CD4-positive, alpha-beta T cell treated with Interleukin-21 for 1 hour (primary cell): ENCODE results near the gene TK1.

Source experiments
- DNase-seq: peaks from one replicate; pipeline ENCODE4 v3.0.0-alpha.2; 2020

TK1 gene

DNA sequence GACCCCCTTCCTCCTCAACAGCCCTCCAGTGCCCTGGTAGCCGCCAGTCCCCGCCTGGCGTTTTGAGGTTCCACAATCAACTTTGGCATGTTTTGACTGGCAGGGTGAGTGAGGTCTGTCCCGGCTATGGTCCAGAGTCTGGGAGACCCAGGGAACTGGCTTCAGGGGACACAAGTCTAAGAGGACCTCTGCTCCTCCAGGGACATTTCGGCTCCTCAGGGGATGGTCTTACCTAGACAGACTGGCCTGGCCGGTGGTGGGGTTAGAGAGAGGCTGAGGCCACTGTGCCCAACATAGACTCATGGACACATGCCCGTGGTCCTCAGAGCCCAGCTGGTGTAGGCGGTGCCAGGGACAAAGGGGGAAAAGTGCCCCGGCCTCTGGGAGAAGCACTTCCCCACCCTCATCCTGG lies 54.1 kb downstream of the TK1 start:
- no peak for DNase-seq

DNA sequence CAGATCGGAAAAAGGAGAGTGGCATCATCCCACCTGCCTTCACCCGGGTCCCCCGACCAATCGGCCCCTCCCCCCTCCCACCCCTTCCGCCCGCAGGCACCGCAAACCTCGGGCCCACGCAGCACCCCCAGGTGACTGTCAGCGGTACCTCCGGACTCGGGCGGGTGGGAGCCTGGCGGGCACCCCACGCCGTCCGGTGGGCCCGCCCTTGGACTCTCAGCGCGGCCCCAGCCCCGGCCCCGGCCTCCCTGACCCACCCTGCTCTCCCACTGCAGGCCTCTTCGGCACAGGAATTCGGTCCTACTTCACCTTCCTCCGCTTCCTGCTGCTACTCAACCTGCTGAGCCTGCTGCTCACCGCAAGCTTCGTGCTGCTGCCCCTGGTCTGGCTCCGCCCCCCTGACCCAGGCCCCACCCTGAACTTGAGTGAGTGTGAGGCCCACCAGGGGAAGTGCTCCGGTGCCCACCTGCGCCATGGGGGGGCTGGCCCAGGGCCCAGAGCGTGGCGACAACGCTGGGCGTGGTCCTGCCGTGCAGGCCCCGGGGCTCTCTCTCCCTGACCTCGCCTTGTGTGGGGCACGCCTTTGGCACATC lies 54.7 kb downstream of the TK1 start:
- DNase-seq, result peak; percentile 82

DNA sequence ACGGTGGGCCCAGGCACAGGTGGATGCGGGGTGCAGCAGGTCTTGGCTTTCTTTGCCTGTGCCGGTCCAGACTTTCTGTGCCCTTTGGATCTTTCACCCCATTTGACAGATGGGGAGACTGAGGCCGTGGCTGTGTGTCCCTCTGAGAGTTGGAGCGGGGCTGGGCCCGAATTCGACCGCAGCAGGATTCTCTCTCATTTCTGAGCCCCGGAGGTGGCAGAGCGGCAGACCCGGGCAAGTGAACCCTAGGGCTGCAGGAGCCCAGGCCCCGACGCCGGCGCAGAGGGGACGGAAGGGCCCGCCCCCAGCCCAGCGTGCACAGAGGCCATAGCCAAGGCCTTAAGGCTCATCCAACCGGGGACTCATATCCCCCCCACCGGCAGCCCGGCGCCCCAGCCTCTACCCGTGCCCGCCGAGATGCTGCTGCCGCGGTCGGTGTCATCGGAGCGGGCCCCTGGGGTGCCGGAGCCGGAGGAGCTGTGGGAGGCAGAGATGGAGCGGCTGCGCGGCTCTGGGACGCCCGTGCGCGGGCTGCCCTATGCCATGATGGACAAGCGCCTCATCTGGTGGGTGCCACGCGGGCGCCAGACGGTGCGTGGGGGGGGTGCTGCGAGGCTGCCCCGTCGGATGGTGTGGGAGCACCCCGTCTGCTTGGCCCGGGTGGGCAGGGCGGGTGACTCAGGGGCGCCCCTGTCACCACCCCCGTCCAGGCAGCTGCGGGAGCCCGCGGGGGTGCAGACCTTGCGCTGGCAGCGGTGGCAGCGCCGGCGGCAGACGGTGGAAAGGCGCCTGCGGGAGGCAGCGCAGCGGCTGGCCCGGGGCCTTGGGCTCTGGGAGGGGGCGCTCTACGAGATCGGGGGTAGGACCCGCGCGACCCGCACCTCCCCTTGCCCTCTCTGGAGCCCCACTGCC lies 55.4 kb downstream of the TK1 start:
- DNase-seq, result no peak

DNA sequence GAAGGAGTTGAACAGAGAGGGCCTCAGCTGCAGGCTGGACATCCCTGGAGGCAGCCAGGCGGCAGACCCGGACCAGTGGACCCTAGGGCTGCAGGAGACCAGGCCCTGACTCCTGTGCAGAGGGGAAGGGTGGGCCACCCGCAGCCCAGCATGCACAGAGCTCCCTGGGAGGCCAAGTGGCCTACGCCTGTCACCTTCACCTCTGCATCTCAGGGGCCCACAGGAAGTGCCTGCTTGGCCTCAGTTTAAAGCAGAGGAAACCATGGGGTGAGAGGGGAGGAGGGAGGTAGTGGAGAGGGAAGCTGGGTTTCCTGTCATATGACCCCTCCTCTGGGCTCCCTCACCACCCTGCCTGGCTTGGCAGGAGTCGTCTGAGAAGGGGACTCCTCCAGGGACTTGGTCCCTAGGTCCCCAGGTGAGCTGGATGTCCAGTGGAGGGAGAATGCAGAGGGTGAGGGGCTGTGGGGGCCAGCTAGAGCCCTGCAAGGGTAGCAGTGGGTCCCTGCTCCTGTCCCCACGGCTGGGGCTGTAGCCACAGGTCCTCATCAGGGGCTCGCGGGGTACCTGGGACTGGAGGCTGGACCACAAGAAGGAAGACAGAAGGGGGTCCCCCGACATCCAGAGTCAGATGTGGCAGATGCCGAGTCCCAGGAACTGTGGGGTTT lies 56.3 kb downstream of the TK1 start, which contains the start of gene TMC8:
Gene TMC8, plus strand, starts transcription at position 335 of the 665 bp plus-strand sequence. CDS start 818 bp downstream, outside the sequence.
- DNase-seq, result peak; percentile 91

DNA sequence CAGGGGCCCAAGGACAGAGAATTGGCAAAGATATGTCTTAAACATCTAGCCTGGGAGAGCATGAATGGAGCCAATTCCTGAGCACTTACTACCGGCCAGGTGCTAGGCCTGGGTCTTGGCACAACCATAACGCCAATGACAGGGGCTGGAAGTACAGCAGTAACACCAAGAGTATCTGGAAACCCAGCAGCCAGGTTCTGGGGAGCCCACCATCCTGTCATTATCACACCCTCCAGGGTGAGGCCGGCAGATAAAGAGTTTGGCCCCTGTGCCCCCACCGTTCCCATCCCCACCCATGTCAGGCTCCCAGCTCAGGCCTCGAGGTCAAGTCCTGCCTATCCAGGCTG lies 56.8 kb downstream of the TK1 start:
- DNase-seq, result no peak

DNA sequence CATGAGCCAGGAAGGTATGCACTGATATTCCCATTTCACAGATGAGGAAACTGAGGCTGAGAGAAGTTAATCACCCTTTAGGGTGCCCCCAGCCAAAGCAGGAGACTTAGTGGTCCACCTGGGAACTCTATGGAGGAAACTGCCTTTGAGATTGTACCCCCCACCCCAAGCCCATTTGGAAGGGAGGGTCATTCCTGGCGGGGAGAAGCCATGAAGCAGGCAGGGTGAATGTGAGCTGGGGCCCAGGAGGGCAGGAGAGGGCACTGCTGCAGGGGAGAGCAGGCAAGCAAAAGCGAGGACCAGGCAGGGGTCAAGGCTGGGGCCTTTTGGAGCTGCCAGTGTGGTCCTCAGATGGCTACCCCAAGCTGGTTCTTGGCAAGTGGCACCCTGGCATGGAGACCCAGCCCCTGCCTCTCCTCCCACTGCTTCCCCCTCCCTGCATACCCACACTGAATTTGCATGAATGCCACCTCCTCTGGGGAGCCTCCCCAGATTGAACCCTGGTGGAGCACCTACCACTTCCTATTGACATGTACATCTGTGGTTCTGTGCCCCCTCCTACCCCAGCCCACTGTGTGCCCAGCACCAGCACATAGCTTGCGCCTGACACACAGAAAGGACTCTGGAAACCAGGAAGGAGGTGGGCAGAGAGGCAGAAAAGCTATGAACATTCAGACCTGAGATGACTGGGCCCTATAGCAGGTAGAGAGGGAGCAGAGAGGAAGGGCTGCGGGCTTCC lies 57.3 kb downstream of the TK1 start:
- DNase-seq, result peak; percentile 61

DNA sequence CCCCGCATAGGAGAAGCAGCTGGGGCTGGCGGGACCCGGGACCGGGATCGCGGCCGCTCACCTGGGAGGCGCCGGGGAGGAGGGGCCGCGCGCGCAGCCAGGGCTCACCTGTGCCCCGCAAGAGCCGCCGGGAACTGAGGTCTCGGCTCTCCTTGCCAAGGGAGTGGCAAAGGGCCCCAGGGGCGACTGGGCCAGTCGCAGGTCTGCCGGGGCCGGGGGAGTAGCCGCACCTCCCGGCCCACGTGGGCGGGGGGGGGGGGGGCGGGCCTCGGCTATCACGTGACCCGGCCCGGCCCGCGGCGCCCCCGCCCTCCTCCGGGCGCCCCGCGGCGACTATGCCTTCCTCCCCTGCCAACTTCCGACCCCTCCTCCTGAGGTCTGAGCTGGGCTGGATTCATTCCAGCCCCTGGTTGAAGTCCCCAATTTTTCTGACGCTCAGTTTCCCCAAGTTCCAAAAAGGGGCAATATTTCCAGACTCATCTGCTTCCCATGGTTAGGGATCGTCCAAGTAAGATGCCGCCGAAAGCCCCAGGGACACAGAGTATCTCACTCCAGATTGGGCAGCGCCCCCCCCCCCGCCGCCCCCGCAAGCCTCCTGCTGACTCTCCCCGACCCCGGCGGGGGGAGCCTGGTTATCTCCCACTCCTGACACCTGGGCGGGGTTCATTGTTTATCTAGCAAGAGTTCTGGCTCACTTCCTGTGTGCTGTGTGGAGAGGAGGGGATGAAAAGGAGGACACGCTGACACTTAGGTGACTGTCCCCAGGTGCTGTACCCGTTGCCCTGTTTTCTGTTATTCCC lies 58.1 kb downstream of the TK1 start, which contains the start of gene TMC6:
Gene TMC6, minus strand, starts transcription at position 205 of the 800 bp plus-strand sequence. CDS start 1,923 bp downstream, outside the sequence.
- peak; percentile 80 for DNase-seq

DNA sequence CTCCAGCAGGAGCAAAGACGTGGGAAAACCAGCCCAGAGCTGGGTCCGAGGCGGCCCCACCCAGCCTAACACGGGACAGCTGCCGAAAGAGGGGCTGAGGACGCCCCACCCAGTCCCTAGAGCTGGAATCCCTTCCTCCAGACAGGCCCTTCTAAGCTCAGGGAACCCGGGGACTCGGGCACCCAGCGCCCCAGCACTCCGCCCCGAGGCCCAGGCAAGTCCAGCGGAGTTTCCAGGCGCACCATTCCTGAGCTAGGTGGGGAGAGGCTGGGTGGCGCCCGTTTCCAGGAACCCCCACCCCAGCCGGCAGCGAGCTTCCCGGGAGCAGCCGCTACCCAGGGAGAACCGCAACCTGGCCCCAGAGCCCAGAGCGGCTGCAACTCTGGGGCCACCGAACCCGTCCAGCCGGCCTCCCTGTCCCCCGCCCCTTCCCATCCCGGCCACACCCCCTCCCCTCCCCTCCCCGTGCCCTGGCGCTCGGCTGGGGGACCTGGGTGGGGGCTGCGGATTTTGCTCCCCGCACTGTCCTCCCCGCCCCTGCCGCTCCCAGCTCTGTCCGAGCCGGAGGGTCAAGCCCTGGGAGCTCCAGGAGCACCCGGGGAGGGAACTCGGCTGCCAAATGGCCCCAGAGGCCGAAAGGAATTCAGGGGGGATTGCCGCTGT lies 58.8 kb downstream of the TK1 start:
- DNase-seq, result no peak

DNA sequence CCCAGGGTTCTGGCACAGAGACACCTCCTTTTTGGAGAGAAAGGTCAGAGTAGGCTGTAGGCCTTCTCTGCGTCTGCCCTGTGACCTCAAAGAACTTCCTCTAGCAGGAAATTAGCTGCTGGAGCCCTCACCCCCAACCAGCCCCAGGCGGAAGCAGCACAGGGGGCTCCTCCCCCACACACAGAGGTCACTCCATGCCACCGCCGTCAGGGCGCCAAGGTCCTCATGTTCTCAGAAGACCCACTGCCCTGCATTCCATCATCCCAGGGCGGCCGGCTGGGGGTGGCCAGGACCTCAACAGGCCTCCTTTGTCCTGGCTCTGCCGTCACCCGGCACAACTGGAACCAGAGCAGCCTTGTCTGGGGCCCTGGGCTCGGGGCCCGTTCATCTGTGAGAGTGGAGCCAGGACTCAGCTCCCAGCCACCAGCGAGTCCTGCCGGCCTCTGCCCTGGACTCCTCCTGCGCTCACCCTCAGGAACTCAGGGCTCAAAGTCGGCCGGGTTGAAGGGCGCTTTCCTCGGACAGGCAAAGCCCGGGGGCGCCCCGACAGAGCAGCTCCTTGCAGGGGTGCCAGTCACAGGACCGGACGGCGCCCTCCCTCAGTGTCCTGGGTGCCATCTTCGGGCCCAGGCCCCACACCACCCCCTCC lies 59.5 kb downstream of the TK1 start:
- peak; percentile 81 for DNase-seq

DNA sequence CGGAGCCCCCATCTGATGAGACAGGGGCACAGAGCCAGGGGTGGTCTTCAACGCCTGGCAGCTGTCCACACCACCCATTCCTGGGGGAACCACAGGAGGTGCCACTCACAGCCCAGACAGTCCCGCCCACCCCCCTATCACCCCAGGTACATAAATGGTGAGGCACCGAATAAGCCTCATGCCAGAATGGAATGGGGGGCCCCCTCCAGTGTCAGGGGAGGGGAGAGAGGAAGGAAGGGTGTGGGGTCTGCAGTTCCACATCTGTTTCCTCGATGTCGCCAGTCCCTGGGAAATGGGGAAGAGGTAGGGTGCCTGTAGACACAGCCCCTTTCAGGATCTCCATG lies 60.0 kb downstream of the TK1 start:
- DNase-seq, result no peak

DNA sequence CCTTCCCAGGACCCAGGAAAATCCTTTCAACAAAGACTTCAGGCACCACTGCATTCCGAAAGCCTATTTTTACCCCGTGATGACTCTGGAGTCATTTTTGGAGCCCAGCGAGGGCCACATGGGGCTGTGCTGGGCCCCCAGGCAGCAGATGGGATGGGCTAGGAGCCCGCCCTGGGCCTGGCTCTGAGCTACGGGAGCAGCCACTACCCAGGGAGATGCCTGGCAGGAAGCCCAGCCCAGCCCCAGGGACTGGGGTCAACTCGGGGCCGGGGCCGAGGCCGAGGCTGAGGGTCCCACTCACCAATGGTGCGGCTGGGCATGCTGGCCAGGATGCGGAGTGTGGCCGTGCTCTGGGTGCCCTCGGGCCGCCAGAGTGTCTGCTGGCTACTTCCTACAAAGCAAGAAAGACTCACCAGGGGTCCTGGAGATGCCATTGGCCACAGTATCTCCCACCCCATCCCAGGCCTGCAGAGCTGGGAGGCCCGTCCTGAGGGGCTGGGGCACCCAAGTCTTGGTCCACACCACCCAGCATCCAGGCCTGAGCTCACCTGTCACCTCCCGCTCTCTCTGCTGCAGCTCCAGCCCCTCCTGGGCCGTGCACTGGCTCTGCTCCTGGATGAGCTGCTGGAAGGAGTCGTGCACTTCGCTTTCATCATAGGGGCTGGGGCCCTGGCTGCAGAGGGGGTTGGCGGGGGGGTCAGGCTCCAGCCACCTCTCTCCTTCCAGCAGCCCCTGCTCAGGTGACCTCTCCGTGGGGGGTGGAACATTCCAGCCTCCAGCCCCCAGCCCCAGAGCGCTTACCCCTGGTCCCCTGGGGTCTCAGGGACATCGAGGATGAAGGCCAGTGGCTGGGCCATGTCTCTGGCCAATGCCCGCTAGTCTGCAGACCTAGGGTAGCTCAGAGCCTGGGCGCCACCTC lies 60.6 kb downstream of the TK1 start:
- no peak for DNase-seq

DNA sequence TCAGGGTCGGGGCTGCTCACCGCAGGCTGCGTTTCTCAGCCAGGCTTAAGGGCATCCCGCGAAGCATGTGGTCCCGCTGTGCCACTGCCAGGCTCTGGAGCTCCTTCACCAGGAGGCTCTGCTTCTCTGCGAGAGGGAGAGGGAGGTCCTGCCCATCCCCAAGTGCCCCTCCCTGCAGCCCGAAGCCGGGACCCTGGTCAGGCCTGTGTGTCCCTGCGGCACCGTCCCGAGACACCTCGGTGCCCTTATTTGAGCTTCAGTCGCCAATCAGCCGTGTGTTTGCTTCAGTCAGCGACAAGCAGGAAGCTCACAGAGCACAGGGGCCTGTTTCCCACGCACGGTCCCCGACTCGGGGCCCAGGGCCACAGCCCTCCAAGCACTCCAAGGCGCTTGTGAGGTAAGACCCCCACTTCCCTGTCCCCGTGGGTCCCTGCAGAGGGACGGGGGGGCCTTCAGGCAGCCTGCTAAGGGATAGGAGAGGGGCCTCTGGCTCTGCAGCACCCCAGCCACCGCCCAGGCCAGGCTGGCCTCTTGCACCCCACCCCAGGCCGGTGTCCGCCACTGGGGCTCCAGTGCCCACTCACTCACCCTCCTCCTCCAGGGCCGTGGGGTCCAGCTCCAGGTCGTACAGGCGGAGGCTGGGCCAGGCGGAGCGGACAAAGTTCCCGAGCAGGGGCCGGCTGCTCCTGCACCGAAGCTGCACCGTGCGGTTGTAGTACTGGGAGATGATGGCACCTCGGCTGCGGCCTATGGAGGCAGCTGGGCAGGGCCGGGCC lies 61.5 kb downstream of the TK1 start:
- DNase-seq, result no peak

DNA sequence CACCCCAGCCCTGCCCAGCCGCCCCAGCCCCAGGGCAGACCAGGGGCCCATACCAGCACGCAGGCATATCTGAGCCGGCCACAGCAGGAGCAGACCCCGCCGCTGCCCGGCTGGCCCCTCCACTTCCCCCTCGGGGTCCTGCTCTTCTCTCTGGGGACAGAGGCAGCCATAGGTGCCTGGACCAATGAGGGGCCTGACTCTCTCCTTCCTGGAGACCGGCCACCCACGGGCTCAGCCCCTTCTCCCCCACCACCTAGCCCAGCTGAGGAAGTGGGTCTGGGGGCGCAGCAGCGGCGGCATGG lies 62.1 kb downstream of the TK1 start:
- no peak for DNase-seq
